Natural killer cell (primary cell): Measurements from ENCODE around the gene RNASEH2B. TPM values are rescaled to one million over a fixed set of nuclear protein-coding genes. Genes with fewer than 3 reads are reported as not detected.

Source experiments
- ATAC-seq, 3 donors: fragments of 150-1000 bp in 2 of 3; fragments of 200-7000 bp in 1 of 3; cut with Tn5 transposase; 1 replicate in 1 of 3; 2 replicates in 2 of 3; pipeline ENCODE4 v1.10.0; 2021; ENCODE audit warnings: mild to moderate bottlenecking in 2 of 3, moderate library complexity in 2 of 3
- DNase-seq, 2 donors: peaks; one replicate each; pipeline versions ENCODE4 v3.0.0 to v3.0.0-alpha.2; 2013 to 2021; ENCODE audit warnings: mixed read lengths in 1 of 2
- H3K27ac ChIP-seq: one replicate; pipeline ENCODE4 v1.5.1; 2013; ENCODE audit warnings: mild to moderate bottlenecking, low read length
- H3K27me3 ChIP-seq: one replicate; pipeline ENCODE4 v1.6.1; 2013; ENCODE audit warnings: low read length; ENCODE audit not compliant: control insufficient read depth, insufficient read depth
- H3K36me3 ChIP-seq: one replicate; pipeline ENCODE4 v1.6.1; 2013; ENCODE audit warnings: low read length; ENCODE audit not compliant: control insufficient read depth, insufficient read depth
- H3K4me1 ChIP-seq: one replicate; pipeline ENCODE4 v1.6.1; 2013; ENCODE audit warnings: low read length; ENCODE audit not compliant: control insufficient read depth, insufficient read depth
- H3K4me3 ChIP-seq: one replicate; pipeline ENCODE4 v1.5.1; 2013; ENCODE audit warnings: low read length
- H3K9me3 ChIP-seq: one replicate; pipeline ENCODE4 v1.6.1; 2013; ENCODE audit warnings: low read length; ENCODE audit not compliant: control insufficient read depth, insufficient read depth
- H3K27ac Mint-ChIP-seq, 2 donors: one replicate each; pipeline ENCODE4 v1.8.0; 2022; ENCODE audit warnings: mild to moderate bottlenecking in 2 of 2, mixed read lengths in 2 of 2, moderate library complexity in 1 of 2
- H3K27me3 Mint-ChIP-seq, 2 donors: one replicate each; pipeline ENCODE4 v1.8.0; 2022; ENCODE audit warnings: low read depth in 2 of 2, mixed read lengths in 2 of 2
- H3K36me3 Mint-ChIP-seq: one replicate; pipeline ENCODE4 v1.8.0; 2022; ENCODE audit warnings: mixed read lengths
- H3K4me1 Mint-ChIP-seq, 2 donors: one replicate each; pipeline ENCODE4 v1.8.0; 2022; ENCODE audit warnings: mixed read lengths in 2 of 2
- H3K4me3 Mint-ChIP-seq: one replicate; pipeline ENCODE4 v1.8.0; 2022; ENCODE audit warnings: mild to moderate bottlenecking, moderate library complexity, mixed read lengths
- H3K9me3 Mint-ChIP-seq, 2 donors: one replicate each; pipeline ENCODE4 v1.8.0; 2022; ENCODE audit warnings: mixed read lengths in 2 of 2
- WGBS: methylation state at CpG from one replicate; pipeline ENCODE4 v1.1.7; 2013; ENCODE audit warnings: missing lambda C conversion rate; ENCODE audit not compliant: insufficient coverage; 5-methylcytosine and 5-hydroxymethylcytosine counted together
- intact Hi-C: fragments of 100-400 bp; cut with micrococcal nuclease; formaldehyde crosslinking; loops from one replicate; pipeline ENCODE4 v1.14.2; 2022
- total RNA-seq, 4 donors: library from RNA; stranded (reverse); fragments of 120-200 nt in 1 of 4; gene quantifications; one replicate each; pipeline versions ENCODE4 v1.2.3 to v1.2.4, GENCODE V29; 2013 to 2022
- TF ChIP-seq, protein P1 (sequence below): fragments of 200-600 bp; IDR thresholded peaks from one replicate; pipeline ENCODE4 v1.8.0; 2022; ENCODE audit warnings: antibody characterized with exemption

Gene RNASEH2B, protein sequence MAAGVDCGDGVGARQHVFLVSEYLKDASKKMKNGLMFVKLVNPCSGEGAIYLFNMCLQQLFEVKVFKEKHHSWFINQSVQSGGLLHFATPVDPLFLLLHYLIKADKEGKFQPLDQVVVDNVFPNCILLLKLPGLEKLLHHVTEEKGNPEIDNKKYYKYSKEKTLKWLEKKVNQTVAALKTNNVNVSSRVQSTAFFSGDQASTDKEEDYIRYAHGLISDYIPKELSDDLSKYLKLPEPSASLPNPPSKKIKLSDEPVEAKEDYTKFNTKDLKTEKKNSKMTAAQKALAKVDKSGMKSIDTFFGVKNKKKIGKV
- 10 to 100 TPM; 57.9 to 68.7 (median 64.8) TPM for total RNA-seq
- total RNA-seq (2013): 171 TPM

DNA sequence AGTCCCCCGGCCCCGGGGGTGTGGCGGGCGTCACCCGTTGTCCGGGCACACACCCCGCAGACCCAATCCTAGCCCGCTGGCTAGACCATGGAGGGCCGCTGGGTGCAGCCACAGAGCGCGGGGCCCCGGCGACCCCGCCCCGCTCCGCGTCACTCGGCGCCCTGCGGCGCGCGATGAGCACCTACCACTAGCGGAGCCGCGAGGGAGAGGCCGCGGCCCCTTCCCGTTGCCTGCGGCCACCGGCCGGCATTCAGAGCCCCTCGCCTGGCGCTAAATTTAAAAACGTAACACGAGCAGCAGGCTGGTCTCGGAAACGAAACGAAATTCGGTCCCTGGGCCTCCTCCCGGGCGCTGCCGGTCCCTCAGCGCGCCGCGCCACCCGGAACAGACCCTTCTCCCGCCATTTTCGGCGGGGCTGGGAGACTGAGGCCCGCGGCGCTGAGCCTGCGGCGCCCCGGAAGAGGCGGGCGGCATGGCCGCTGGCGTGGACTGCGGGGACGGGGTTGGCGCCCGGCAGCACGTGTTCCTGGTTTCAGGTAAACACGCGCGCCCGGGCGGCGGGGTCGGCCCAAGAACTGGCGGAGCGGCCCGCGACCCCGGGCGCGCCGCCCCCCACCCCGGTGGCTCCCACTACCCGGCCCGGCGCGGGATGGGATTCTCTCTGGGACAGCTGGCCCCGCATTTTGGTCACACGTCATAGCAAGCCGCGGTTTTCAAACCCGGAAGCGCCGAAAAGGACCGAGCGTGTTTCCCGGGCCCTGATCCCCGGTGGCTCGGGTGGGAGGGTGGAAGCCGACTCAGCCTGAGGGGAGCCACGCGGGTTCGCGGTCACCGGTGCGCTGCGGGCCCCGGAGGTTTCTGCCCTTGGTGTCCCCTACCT lies at the start of gene RNASEH2B:
Gene RNASEH2B (plus strand): TSS at position 187 of the 880 bp plus-strand sequence. CDS start 286 bp downstream, at position 473.
- no peaks in the 10 kb centered on the region for H3K36me3 Mint-ChIP-seq
- H3K4me3 Mint-ChIP-seq: peak within 1 kb of the TSS; percentile 79
- H3K27me3 ChIP-seq: no peaks in the 10 kb centered on the region
- H3K27ac Mint-ChIP-seq: peak within 1 kb of the TSS; percentile 83 to 94
- TF ChIP-seq, protein P1, sequence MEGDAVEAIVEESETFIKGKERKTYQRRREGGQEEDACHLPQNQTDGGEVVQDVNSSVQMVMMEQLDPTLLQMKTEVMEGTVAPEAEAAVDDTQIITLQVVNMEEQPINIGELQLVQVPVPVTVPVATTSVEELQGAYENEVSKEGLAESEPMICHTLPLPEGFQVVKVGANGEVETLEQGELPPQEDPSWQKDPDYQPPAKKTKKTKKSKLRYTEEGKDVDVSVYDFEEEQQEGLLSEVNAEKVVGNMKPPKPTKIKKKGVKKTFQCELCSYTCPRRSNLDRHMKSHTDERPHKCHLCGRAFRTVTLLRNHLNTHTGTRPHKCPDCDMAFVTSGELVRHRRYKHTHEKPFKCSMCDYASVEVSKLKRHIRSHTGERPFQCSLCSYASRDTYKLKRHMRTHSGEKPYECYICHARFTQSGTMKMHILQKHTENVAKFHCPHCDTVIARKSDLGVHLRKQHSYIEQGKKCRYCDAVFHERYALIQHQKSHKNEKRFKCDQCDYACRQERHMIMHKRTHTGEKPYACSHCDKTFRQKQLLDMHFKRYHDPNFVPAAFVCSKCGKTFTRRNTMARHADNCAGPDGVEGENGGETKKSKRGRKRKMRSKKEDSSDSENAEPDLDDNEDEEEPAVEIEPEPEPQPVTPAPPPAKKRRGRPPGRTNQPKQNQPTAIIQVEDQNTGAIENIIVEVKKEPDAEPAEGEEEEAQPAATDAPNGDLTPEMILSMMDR: no peak
- H3K9me3 ChIP-seq: no peaks in the 10 kb centered on the region
- no peaks in the 10 kb centered on the region for H3K36me3 ChIP-seq
- peaks cover 32 to 36% of the 10 kb centered on the region in 2 donors for H3K4me1 Mint-ChIP-seq
- peak; percentile 68 to 83 for DNase-seq
- H3K27ac ChIP-seq: peak within 1 kb of the TSS; percentile 91
- peaks cover 16% of the 10 kb centered on the region for H3K4me1 ChIP-seq
- no peaks in the 10 kb centered on the region for H3K27me3 Mint-ChIP-seq
- intact Hi-C loops: loop anchor here (2.0 to 10.0 kb wide), 8 partner anchors 17 to 1255 kb away; partner anchors contain the start of gene TRIM13
- WGBS: under 1% methylated on average over 107 of the region's 107 CpGs
- H3K4me3 ChIP-seq: peak within 1 kb of the TSS; percentile 71
- ATAC-seq: peak; percentile 64 to 78 (median 72)
- no peaks in the 10 kb centered on the region for H3K9me3 Mint-ChIP-seq

- H3K27ac ChIP-seq: no peak overlapping the region
- H3K36me3 ChIP-seq: no peaks in the 10 kb centered on the region
- no peaks in the 10 kb centered on the region for H3K4me1 Mint-ChIP-seq
- no peak overlapping the region for H3K4me3 Mint-ChIP-seq
- H3K4me3 ChIP-seq: no peak overlapping the region
- H3K9me3 Mint-ChIP-seq: no peaks in the 10 kb centered on the region
- H3K36me3 Mint-ChIP-seq: peaks cover 4% of the 10 kb centered on the region
- intact Hi-C loops: no loop called here
- DNase-seq (no peak), ATAC-seq (no peak)
- no peaks in the 10 kb centered on the region for H3K4me1 ChIP-seq
- peaks cover 23 to 40% of the 10 kb centered on the region in 2 donors for H3K27me3 Mint-ChIP-seq
- peaks cover 2% of the 10 kb centered on the region for H3K27me3 ChIP-seq
- 92% methylated on average over 1 of the region's 1 CpG for WGBS
- no peak overlapping the region for H3K27ac Mint-ChIP-seq
- TF ChIP-seq, protein P1: no peak
- H3K9me3 ChIP-seq: no peaks in the 10 kb centered on the region
These were observed 45.1 kb upstream of the RNASEH2B start for GRCh38 chr13:50864492-50864891.

- Histone ChIP-seq H3K9me3 (no peaks in the 10 kb centered on the region), H3K4me3 (no peak overlapping the region), H3K27me3 (no peaks in the 10 kb centered on the region), H3K36me3 (no peaks in the 10 kb centered on the region), H3K4me1 (no peaks in the 10 kb centered on the region), H3K27ac (no peak overlapping the region)
- no peak for ATAC-seq
- Mint-ChIP-seq H3K27me3 (peaks cover 19 to 35% of the 10 kb centered on the region in 2 donors), H3K36me3 (no peaks in the 10 kb centered on the region), H3K4me1 (no peaks in the 10 kb centered on the region), H3K4me3 (no peak overlapping the region), H3K27ac (no peak overlapping the region), H3K9me3 (no peaks in the 10 kb centered on the region)
- TF ChIP-seq, protein P1: no peak
- intact Hi-C loops: no loop called here
- DNase-seq: no peak
- WGBS: 91% methylated on average over 2 of the region's 2 CpGs
These were observed 42.6 kb upstream of the RNASEH2B start for GRCh38 chr13:50866817-50867636.
